ENCODE measurements around the gene ARHGEF10L.

DNA sequence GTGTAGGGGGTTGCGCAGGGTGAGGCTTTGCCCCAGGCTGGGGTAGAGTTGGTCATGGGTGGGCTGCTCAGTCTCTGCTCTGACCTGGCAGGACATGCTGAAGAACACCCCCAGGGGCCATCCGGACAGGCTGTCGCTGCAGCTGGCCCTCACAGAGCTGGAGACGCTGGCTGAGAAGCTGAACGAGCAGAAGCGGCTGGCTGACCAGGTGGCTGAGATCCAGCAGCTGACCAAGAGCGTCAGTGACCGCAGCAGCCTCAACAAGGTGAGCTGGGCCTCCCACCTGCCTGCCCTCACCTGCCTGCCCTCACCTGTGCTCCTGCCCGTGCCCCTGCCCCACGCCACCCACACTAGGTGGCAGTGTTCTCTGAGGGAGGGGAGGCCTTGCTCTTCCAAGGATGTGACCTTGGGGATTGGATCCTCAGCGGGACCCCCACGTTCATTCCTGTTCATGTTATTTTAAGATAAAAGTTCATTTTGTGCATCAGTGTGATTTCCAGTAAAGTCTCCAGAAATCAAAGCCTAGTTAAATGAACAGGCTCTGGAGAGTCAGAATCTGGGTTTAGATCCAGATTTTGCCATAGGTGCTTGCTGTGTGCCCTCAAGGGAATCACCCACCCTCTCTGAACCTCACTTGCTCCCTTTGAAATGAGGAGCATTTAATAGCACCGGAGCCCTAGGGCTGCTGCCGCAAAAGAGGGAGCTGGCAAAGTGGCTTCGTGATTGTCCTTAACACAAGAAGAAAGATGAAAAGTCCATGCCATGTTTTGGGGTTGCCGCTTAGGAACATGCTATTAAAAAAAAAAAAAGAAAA is 87.9 kb downstream of the ARHGEF10L start:
- no peak for TF ChIP-seq POLR2A (IDR thresholded peaks at IDR 0.05)
- TF ChIP-seq, protein P1, sequence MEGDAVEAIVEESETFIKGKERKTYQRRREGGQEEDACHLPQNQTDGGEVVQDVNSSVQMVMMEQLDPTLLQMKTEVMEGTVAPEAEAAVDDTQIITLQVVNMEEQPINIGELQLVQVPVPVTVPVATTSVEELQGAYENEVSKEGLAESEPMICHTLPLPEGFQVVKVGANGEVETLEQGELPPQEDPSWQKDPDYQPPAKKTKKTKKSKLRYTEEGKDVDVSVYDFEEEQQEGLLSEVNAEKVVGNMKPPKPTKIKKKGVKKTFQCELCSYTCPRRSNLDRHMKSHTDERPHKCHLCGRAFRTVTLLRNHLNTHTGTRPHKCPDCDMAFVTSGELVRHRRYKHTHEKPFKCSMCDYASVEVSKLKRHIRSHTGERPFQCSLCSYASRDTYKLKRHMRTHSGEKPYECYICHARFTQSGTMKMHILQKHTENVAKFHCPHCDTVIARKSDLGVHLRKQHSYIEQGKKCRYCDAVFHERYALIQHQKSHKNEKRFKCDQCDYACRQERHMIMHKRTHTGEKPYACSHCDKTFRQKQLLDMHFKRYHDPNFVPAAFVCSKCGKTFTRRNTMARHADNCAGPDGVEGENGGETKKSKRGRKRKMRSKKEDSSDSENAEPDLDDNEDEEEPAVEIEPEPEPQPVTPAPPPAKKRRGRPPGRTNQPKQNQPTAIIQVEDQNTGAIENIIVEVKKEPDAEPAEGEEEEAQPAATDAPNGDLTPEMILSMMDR (IDR thresholded peaks at IDR 0.05) = no peak
